GM21723 (cell line): ENCODE measurements around the gene AOAH.

ENCODE experiments used
- ATAC-seq: cut with Tn5 transposase; IDR thresholded peaks from one replicate; pipeline ENCODE4 v1.9.1; 2021; ENCODE audit warnings: mild to moderate bottlenecking, moderate library complexity; ENCODE audit not compliant: unreplicated experiment

Gene AOAH

GRCh38 chr7:36605261-36606051 lies 118.8 kb downstream of the AOAH start:
- no peak for ATAC-seq

GRCh38 chr7:36604806-36605205 lies 119.5 kb downstream of the AOAH start:
- ATAC-seq: no peak

GRCh38 chr7:36602934-36603887 lies 121.1 kb downstream of the AOAH start:
- ATAC-seq: no peak

- no peak for ATAC-seq
Measured at GRCh38 chr7:36602511-36602910, 121.8 kb downstream of the AOAH start.

- no peak for ATAC-seq
Measured at GRCh38 chr7:36601601-36602000, 122.7 kb downstream of the AOAH start.

- no peak for ATAC-seq
Measured at GRCh38 chr7:36600869-36601530, 123.3 kb downstream of the AOAH start.

- ATAC-seq: no peak
Measured at GRCh38 chr7:36600314-36600682, 124.0 kb downstream of the AOAH start.

- ATAC-seq: no peak
Measured at GRCh38 chr7:36599645-36600313, 124.5 kb downstream of the AOAH start.

GRCh38 chr7:36598054-36598674 lies 126.1 kb downstream of the AOAH start:
- ATAC-seq: no peak

GRCh38 chr7:36597090-36597773 lies 127.1 kb downstream of the AOAH start:
- no peak for ATAC-seq

- no peak for ATAC-seq
Measured at GRCh38 chr7:36594445-36594844, 129.8 kb downstream of the AOAH start.

GRCh38 chr7:36591636-36592035 lies 132.7 kb downstream of the AOAH start:
- no peak for ATAC-seq

- ATAC-seq: no peak
Measured at GRCh38 chr7:36589391-36589790, 134.9 kb downstream of the AOAH start.

GRCh38 chr7:36583318-36583717 lies 141.0 kb downstream of the AOAH start:
- no peak for ATAC-seq

- ATAC-seq: no peak
Measured at GRCh38 chr7:36575832-36576231, 148.5 kb downstream of the AOAH start.

GRCh38 chr7:36573066-36573465 lies 151.2 kb downstream of the AOAH start:
- no peak for ATAC-seq

- ATAC-seq: no peak
Measured at GRCh38 chr7:36571190-36571560, 153.1 kb downstream of the AOAH start.

- ATAC-seq: no peak
Measured at GRCh38 chr7:36570528-36571189, 153.6 kb downstream of the AOAH start.

GRCh38 chr7:36568452-36568849 lies 155.8 kb downstream of the AOAH start:
- no peak for ATAC-seq
